DND-41 (cell line): Measurements from ENCODE around the gene CD8B.

Source experiments
- EZH2 ChIP-seq: IDR thresholded peaks from 3 replicates; pipeline ENCODE4 v1.6.1; 2012; ENCODE audit warnings: borderline replicate concordance, low read depth, mild to moderate bottlenecking, moderate library complexity, low read length, inconsistent platforms; ENCODE audit not compliant: severe bottlenecking
- TF ChIP-seq, protein P1 (sequence below): IDR thresholded peaks from 2 replicates; pipeline ENCODE4 v1.5.1; 2012; ENCODE audit warnings: borderline replicate concordance, low read length, moderate library complexity, mild to moderate bottlenecking; ENCODE audit not compliant: poor library complexity, severe bottlenecking; ENCODE audit errors: extremely low read depth

DNA sequence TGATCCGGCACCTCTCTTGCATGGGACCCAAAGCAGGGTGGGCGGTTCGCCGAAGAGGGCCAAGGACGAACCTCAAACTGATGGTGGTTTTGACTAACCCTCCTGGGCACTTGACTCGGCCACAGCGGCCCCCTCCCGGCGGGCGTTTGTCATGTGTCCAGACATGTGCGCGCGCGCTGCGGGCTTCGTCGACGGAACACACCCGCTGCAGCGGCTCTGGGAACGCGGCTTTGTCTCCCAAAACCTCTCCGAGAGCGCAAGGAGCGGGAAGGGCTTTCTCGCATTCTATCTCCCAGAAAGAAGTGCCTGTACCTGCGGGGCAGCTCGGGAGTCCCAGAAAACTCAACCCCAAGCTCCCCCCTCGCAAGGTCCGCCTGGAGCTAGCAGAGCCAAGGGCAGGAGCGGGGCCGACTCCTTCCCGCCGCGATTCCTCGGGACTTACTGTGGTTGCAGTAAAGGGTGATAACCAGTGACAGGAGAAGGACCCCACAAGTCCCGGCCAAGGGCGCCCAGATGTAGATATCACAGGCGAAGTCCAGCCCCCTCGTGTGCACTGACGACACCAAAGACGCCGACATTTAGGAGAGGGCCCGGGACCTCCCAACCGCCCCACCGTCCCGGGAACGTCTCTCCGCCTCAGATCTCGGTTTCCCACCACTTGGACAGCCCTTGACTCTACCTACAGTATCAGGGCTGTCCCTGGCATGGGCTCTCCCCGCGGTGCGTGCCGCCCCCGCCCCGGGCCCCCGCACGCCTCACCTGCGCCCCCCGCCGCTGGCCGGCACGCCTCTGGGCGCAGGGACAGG lies 72.6 kb downstream of the CD8B start:
- TF ChIP-seq, protein P1, sequence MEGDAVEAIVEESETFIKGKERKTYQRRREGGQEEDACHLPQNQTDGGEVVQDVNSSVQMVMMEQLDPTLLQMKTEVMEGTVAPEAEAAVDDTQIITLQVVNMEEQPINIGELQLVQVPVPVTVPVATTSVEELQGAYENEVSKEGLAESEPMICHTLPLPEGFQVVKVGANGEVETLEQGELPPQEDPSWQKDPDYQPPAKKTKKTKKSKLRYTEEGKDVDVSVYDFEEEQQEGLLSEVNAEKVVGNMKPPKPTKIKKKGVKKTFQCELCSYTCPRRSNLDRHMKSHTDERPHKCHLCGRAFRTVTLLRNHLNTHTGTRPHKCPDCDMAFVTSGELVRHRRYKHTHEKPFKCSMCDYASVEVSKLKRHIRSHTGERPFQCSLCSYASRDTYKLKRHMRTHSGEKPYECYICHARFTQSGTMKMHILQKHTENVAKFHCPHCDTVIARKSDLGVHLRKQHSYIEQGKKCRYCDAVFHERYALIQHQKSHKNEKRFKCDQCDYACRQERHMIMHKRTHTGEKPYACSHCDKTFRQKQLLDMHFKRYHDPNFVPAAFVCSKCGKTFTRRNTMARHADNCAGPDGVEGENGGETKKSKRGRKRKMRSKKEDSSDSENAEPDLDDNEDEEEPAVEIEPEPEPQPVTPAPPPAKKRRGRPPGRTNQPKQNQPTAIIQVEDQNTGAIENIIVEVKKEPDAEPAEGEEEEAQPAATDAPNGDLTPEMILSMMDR: no peak
- TF ChIP-seq EZH2: no peak
